Astrocyte (in vitro differentiated cells and primary cell): Measurements from ENCODE around the gene PBX1.

ENCODE experiments used
- EZH2 ChIP-seq: IDR thresholded peaks from 2 replicates; pipeline ENCODE4 v1.6.1; 2012; ENCODE audit warnings: mild to moderate bottlenecking, low read length, inconsistent platforms; ENCODE audit not compliant: insufficient read depth
- TF ChIP-seq, protein P1 (sequence below): IDR thresholded peaks from 2 replicates; pipeline ENCODE4 v1.5.1; 2011; ENCODE audit warnings: low read depth, mild to moderate bottlenecking, inconsistent platforms, low read length, moderate library complexity; ENCODE audit not compliant: insufficient read depth

- TF ChIP-seq, protein P1, sequence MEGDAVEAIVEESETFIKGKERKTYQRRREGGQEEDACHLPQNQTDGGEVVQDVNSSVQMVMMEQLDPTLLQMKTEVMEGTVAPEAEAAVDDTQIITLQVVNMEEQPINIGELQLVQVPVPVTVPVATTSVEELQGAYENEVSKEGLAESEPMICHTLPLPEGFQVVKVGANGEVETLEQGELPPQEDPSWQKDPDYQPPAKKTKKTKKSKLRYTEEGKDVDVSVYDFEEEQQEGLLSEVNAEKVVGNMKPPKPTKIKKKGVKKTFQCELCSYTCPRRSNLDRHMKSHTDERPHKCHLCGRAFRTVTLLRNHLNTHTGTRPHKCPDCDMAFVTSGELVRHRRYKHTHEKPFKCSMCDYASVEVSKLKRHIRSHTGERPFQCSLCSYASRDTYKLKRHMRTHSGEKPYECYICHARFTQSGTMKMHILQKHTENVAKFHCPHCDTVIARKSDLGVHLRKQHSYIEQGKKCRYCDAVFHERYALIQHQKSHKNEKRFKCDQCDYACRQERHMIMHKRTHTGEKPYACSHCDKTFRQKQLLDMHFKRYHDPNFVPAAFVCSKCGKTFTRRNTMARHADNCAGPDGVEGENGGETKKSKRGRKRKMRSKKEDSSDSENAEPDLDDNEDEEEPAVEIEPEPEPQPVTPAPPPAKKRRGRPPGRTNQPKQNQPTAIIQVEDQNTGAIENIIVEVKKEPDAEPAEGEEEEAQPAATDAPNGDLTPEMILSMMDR, result no peak
- TF ChIP-seq EZH2, result no peak
Measured at GRCh38 chr1:164753521-164754077, 194.6 kb downstream of the PBX1 start.
